NCI-H2196 (cell line): ENCODE data around the gene HLF.
"Not testable (repeated sequence)": the region's sequence is repeated elsewhere in the genome, so short reads cannot be mapped to it uniquely, and the experiment has no call there.

ENCODE experiments used
- DNase-seq: peaks from one replicate; lab custom pipeline; 2025; ENCODE audit not compliant: unreplicated experiment; lab: John Stamatoyannopoulos, UW

The HLF gene

DNA sequence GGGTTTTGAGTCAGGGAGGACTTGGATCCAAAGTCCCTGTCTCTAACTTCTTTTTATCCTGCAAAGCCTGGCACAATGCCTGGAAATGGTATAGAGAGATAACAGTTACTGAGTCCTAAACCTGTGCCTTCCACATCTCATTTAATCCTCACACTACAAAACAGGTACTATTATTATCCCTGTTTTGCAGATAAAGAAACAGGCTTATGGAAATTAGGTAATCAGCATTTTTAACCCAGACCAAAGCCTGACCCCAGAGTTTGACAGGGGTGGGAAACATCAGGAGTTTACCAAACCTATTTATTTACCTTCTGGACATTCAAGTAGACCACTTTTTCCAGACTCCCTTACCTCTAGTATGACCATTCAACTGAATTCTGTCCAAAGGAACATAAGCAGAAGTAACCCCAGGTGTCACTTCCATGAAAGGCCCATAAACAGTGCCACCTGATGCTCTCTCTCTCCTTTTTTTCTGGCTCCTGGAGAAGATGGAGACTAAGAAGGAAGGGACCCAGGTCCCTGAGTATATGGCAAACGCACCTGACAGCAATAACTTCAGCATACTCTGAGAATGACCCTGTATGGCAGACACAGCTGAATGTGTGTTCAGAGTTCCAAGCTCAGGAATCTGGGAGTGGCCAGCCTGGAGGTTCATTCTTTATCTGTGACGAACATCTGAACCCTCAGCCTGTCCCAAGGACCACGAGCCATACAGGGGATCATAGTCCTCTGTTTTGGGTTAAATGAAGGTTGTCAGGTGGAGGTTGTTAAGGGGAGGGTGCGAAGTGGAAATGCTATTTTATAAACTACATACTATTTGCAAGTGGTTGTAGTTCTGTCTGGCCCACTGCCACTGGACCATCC lies 62.7 kb downstream of the HLF start:
- DNase-seq = no peak

GRCh38 chr17:55328514-55328913 lies 63.8 kb downstream of the HLF start:
- DNase-seq = not testable (repeated sequence)

GRCh38 chr17:55330344-55330933 lies 65.7 kb downstream of the HLF start:
- no peak for DNase-seq

DNA sequence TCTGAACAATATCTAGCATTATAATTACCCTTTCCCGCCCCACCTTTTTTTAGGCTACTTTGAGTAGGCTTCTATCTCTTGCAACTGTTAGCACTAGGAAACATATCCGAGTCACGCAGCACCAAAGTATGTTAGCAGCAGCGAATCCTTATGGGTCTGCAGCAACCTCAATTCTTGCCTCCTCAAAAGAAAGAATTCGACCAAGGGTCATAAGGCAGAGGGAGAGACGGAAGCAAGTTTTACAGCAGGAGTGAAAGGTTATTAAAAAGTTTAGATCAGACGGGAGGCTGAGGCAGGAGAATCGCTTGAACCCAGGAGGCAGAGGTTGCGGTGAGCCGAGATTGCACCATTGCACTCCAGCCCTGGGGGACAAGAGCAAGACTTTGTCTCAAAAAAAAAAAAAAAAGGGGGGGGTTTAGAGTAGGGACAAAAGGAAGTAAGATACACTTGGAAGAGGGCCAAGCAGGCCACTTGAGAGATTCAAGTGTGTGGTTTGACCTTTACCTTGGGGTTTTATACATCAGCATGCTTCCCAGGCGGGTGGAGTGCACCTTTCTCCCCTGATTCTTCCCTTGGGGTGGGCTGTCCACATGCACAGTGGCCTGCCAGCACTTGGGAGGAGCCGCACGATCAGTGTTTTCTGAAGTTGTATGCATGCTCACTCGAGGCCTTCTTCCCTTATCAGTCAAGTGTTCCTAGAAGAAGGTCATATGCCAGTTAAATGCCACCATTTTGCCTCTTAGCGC lies 67.7 kb downstream of the HLF start:
- DNase-seq = peak; percentile 66

DNA sequence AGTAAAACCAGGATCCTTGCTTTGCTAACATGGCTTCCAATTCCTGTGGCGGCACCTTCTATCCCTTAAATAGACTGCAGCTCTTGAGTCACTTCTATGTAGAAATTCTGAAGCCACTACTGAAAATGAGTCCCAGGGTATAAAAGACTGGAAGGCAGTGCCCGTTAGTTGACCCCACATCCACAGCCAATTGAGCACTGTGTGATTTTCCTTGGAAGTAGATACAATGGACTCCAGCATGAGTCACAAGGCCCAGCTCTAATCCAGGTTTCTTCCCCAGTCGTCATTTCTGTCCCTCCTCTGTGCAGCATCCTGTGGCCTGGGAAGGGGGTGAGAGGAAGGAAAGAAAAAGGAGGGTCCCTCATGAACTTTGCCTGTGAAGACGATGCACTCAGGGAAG lies 69.5 kb downstream of the HLF start:
- DNase-seq = no peak

GRCh38 chr17:55334881-55335540 lies 70.3 kb downstream of the HLF start:
- DNase-seq = no peak

DNA sequence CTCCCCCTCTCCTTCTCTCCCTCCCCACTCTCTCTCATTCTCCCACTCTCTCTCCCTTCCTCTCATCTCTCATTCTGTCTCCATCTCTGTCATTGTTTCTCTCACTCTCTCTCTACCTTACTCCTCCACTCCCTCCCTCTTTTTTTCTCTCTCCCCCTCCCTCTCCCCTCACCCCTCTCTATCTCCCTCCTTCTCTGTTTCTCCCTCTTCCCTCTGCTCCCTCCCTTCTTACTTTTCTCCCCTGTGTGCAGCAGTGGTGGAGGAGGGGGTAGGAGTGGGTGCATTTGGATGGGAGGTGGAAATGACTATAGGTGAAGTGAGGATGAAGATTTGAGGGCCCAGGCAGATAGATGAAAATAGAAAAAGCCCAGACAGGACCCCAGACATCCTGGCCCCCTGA lies 70.9 kb downstream of the HLF start:
- DNase-seq = no peak

DNA sequence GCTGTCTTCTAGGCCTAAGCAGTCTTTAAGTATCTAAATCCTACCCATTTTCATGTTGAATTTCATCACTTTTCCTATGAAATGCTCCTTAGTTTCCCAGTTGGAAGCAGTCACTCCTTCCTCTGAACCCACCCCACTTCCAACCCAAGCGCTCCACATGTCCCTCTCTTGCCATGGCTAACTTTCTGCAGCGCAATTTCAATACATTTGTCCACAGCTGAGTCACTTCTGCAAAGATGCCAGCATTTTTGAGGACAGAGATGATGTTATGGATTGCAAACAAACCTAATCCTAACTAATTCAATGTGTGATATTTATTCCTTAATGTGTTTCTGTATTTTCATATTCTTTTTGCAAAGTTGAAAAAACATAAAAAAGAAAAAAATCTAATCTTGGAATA lies 71.7 kb downstream of the HLF start:
- DNase-seq = no peak

DNA sequence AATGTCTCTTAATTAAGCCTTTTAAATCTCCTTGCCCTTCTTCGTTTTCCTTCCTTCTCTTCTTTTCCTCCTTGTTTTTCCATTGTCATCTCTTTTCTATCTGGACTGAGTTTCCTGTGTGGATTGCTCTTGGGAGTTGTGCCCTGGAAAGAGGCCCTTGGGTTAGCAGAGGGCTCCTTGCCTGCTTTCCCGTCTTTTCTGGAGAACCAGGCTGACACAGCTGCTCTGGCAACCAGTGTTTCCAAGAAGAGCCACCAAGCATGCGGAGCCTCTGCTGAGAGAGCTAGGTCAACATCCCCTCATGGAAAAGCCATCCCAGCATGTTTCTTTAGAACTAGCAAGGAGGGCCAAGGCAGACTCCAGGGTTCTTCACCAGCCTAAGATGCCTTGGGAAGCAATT lies 75.4 kb downstream of the HLF start:
- no peak for DNase-seq

GRCh38 chr17:55340686-55341085 lies 75.9 kb downstream of the HLF start:
- no peak for DNase-seq

DNA sequence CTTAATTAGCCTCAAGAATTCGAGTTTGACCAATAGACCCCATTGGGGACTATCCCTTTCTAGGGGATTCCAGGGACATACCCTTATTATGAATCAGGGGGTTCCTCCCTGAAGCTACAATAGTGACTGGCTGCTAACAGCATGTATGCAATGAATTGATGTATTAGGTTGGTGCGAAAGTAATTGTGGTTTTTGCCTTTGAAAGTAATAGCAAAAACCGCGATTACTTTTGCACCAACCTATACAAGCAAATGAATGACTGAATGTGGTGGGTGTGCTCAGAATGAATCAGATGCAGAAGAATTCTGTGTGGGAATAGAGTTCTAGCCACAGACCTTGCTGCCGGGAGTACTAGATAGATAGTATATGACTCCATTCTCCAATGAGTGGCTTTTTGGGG lies 76.7 kb downstream of the HLF start:
- no peak for DNase-seq

DNA sequence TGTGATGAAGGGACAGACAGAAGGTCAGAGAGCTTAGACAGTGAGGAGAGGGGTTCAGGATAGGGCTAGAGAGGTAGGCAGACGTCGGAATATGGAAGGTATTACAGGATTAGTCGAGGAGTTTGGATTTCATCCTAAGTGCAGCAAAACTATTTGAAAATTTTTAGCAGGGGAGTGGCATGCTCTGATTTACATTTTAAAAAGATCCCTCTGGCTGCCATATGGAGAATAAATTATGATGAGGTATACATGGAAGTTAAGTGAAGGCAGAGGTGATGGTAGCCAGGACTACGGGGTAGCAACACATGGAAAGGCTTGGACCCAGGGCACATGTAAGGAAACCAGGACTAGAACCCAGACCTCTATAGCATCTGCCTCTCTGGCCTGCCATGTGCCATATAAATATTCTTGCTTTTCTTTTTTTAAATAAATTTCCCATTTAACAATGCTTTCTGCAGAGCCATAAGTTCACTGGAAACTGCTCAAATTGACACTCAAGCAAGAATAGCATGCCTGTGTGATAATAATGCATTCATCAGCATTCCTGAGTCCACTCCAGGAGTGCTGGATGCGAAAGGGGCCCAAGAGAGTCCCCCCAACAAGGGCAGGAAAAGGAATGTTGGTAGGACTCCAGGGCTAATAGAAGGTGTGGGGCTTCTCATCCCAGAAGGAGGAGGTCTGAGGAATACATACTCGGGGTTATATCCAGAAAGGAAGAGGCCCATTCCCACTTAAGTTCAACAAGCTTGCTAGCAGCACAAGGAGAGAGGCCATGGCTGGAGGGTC lies 78.2 kb downstream of the HLF start:
- DNase-seq = no peak

GRCh38 chr17:55343900-55344513 lies 79.2 kb downstream of the HLF start:
- no peak for DNase-seq

- DNase-seq = no peak
Observed at GRCh38 chr17:55344514-55344997, 79.8 kb downstream of the HLF start.

DNA sequence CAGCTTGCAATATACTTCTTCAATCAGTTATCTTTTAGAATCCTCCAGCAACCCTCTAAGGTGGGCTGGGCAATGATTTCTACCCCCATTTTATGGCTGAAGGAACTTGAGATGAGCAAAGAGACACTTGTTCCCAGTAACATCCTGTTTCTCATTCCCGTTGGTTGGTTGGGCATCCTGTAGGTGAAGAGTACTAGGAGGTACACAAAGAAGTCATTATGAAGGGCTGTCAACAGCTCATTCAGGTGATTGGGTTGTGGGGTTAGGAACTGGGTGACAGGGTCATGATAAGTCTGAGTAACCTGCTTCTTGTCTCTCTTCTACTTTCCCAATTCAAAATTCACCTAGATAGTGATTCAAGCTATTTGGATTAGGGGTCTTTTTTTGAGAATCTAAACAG lies 80.4 kb downstream of the HLF start:
- DNase-seq = no peak

DNA sequence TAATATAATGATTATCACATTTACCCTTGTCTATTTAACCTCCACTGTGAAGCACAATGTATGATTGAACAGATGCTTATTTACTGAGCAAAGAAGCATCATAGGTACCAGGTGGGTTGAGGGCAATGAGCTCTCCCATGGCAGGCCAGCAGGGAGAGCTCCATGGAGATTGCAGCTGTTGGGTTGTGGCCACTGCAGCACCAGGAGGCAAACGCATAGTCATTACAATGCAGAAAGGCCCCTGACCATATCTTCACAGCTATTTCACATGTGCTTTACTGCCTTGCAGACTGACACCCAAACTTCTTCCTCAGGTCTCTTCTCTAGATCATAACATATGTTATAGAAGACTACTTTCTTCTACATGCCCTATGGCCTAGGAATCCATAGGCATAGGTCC lies 81.9 kb downstream of the HLF start:
- DNase-seq = no peak

GRCh38 chr17:55347341-55347740 lies 82.6 kb downstream of the HLF start:
- DNase-seq = no peak

DNA sequence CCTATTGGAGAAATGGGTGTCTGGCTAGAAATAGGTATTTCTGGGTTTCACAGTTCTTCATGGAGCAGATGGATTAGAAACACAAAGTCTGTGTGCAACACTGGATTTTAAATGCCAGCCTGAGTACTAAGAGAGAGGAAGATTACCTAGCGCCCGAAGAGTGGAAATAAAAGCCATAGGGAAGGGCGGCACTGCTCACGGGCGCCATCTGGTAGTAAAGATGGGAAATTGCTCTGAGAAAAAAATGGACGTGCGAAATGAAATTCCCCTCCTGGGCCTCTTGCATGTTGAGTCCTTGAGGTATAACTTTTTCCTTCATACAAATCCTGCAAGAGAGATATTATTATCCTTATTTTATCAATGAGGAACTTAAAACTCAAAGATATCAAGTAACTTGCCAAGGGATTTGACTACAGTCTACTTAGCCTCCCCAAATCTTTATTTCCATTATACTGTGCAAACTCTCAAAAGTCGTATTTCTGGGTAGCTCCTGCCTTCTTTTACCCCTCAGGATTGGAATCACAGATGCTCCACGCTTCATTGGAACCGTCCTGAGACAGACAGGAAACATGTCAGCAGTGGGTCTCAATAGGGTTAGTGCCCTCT lies 84.1 kb downstream of the HLF start:
- DNase-seq = peak; percentile 65

DNA sequence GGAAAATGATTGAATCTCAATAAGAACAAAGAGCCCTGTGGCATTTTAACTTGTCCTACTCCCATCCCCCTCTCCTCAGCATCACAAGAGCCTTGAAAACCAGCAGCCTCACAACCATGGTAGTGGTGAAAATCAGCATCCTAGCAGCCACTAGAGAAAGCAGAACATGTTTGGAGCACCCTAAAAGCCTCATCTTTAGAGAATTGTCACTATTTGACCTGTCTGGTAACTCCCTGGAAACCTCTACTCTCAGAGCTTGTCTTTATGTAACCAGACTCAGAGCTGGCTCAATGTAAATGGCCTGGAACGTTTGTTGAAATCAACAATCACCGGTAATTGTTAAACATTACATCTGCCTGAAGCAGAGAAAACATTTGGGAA lies 86.1 kb downstream of the HLF start:
- DNase-seq = no peak

DNA sequence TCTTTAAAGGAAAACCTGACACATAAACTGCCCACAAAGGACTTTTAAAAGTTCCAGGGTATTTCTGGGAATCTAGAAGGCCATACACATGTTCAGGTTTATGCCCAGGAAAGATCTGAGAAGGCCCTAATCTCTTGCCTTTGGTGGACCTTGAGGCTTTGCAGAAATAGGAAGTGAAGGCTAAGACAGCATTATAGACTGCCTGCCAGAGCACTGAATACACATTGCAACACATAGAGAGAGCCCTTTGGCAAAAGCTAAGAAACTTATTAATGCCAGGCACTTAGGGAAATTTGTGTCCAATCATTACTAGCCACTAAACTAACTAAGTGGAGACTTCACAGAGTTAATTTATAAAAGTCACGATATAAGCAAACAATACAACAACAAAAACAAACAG lies 86.5 kb downstream of the HLF start:
- no peak for DNase-seq
